Activated CD8-positive, alpha-beta T cell treated with anti-CD3 and anti-CD28 coated beads for 36 hours (primary cell): ENCODE results near the gene ALAS1. TPM values are rescaled to one million over a fixed set of nuclear protein-coding genes. Genes with fewer than 3 reads are reported as not detected.

Experiments used
- ATAC-seq: fragments of 200-7000 bp; cut with Tn5 transposase; one replicate; pipeline ENCODE4 v1.10.0; 2021; ENCODE audit warnings: mild to moderate bottlenecking, moderate library complexity
- CTCF ChIA-PET: fragments of 350-600 bp; sonication (Branson Sonifier 250); formaldehyde crosslinking; loops from one replicate; lab custom pipeline; 2021; ENCODE audit warnings: antibody characterized with exemption; lab: Charles Lee
- POLR2A ChIA-PET: fragments of 350-600 bp; sonication (Branson Sonifier 250); formaldehyde crosslinking; loops from one replicate; lab custom pipeline; 2021; ENCODE audit warnings: antibody characterized with exemption; lab: Charles Lee
- DNase-seq: peaks from one replicate; pipeline ENCODE4 v3.0.0-alpha.2; 2020
- H3K27ac Mint-ChIP-seq: one replicate; pipeline ENCODE4 v1.8.0; 2021; ENCODE audit warnings: mild to moderate bottlenecking, mixed read lengths
- H3K27me3 Mint-ChIP-seq: one replicate; pipeline ENCODE4 v1.8.0; 2021; ENCODE audit warnings: mixed read lengths
- H3K36me3 Mint-ChIP-seq: one replicate; pipeline ENCODE4 v1.8.0; 2021; ENCODE audit warnings: low read depth, mixed read lengths
- H3K4me1 Mint-ChIP-seq: one replicate; pipeline ENCODE4 v1.8.0; 2021; ENCODE audit warnings: low read depth, mixed read lengths
- H3K4me3 Mint-ChIP-seq: one replicate; pipeline ENCODE4 v1.8.0; 2021; ENCODE audit warnings: mild to moderate bottlenecking, moderate library complexity, mixed read lengths
- H3K9me3 Mint-ChIP-seq: one replicate; pipeline ENCODE4 v1.8.0; 2021; ENCODE audit warnings: mixed read lengths
- CTCF ChIP-seq: fragments of 200-600 bp; IDR thresholded peaks from one replicate; pipeline ENCODE4 v1.8.0; 2022; ENCODE audit warnings: antibody characterized with exemption, mild to moderate bottlenecking
- intact Hi-C: fragments of 100-400 bp; cut with micrococcal nuclease; formaldehyde crosslinking; loops from one replicate; pipeline ENCODE4 v1.10.0; 2022
- total RNA-seq, 2 experiments: library from RNA; stranded (reverse); gene quantifications; one replicate each; pipeline ENCODE4 v1.2.3, GENCODE V29; 2021

The ALAS1 gene
- total RNA-seq, 2 experiments from 2014 or later, result 54.3 to 54.6 TPM

DNA sequence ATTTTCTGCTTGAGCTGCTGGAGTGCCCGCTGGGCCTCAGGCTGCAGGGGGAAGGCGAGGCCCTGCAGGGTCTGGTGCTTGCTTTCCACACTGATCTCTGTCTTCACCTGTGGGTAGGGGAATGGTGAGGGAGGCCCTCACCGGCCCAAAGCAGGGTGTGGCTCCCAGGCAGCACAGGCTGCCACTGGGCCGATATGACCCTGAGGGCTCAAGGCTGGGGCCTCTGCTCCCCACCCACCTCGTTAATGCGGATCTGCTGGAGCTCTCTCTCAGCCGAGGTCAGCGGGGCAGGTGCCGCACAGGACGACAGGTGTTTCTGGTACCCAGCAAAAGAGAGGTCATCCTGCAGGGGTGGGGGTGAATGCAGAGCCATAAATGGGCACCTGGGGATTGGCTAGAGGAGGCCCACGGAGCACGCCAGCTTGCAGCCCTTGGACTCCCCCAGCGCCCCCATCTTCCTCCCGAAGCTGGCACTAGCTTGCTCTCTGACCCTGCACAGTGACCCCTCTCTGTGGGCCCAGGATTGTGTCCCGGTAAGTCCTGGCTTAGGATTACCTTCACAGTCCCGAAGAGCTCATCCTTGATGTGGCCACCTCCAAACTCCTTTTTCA lies 33.0 kb downstream of the ALAS1 start:
- Mint-ChIP-seq H3K36me3 (peaks cover 41% of the 10 kb centered on the region), H3K27me3 (no peaks in the 10 kb centered on the region), H3K4me1 (peaks cover 63% of the 10 kb centered on the region), H3K4me3 (no peak overlapping the region), H3K9me3 (no peaks in the 10 kb centered on the region), H3K27ac (peak overlapping the region; percentile 82)
- POLR2A ChIA-PET, result interaction anchor here (0.6 to 33.3 kb wide), 14 partner anchors 8 to 121 kb away, joined by 3 to 949 read pairs (median 3); partner anchors contain the start of genes GLYCTK and WDR82
- no peak for TF ChIP-seq CTCF
- ATAC-seq (no peak), DNase-seq (no peak)
- intact Hi-C loops, result no loop called here
- CTCF ChIA-PET, result interaction anchor here (0.5 to 10.8 kb wide), 27 partner anchors 10 to 322 kb away, joined by 3 to 198 read pairs (median 4); partner anchors contain the start of genes GLYCTK, TLR9 and WDR82

- DNase-seq (peak; percentile 89), ATAC-seq (peak; percentile 82)
- intact Hi-C loops, result no loop called here
- Mint-ChIP-seq H3K27me3 (no peaks in the 10 kb centered on the region), H3K36me3 (peaks cover 44% of the 10 kb centered on the region), H3K9me3 (no peaks in the 10 kb centered on the region), H3K4me3 (no peak overlapping the region), H3K4me1 (peaks cover 62% of the 10 kb centered on the region), H3K27ac (peak overlapping the region; percentile 82)
- ChIA-PET POLR2A (interaction anchor here (0.8 to 33.3 kb wide), 14 partner anchors 9 to 120 kb away, joined by 3 to 949 read pairs (median 3); partner anchors contain the start of genes GLYCTK and WDR82), CTCF (interaction anchor here (0.5 to 10.8 kb wide), 38 partner anchors 9 to 321 kb away, joined by 3 to 198 read pairs (median 4); partner anchors contain the start of genes GLYCTK, TLR9 and WDR82)
- peak; percentile 96 for TF ChIP-seq CTCF
Measured at GRCh38 chr3:52231502-52232278, 33.7 kb downstream of the ALAS1 start.

DNA sequence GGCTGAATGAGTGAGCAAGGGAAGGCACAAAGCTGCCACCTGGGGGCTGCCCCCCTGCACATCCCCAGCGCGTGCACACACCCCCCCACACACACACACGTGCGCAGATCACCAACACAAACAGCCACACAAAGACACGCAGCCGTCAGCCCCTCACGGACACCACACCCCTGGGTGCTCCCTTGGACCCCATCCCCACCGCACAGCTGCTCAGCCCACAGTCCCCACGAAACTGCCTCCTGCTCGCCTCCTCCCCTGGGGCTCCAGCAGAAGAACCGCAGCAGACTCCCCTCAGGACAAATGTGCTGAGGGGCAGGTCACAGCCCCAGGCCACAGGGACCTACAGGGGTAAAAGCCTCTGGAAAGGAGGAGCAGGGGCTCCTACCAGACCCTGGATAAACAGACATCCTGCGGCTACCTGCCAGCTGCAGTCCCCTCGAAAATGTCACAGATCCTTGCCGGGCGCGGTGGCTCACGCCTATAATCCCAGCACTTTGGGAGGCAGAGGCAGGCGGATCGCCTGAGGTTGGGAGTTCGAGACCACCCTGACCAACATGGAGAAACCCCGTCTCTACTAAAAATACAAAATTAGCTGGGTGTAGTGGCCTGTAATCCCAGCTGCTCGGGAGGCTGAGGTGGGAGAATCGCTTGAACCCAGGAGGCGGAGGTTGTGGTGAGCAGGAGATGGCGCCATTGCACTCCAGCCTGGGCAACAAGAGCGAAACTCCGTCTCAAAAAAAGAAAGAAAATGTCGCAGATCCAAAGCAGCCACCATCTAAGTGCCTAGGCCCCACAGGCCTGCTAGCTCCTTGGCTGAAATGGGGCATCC lies 34.5 kb downstream of the ALAS1 start:
- TF ChIP-seq CTCF, result peak; percentile 24
- intact Hi-C loops, result no loop called here
- ChIA-PET CTCF (interaction anchor here (0.6 to 10.8 kb wide), 30 partner anchors 8 to 251 kb away, joined by 3 to 198 read pairs (median 5); partner anchors contain the start of genes GLYCTK, TLR9 and WDR82), POLR2A (interaction anchor here (1.1 to 33.3 kb wide), 6 partner anchors 9 to 107 kb away, joined by 3 to 949 read pairs (median 4); partner anchors contain the start of genes GLYCTK and WDR82)
- Mint-ChIP-seq H3K9me3 (no peaks in the 10 kb centered on the region), H3K4me1 (peaks cover 62% of the 10 kb centered on the region), H3K27ac (peak overlapping the region; percentile 79), H3K36me3 (peaks cover 44% of the 10 kb centered on the region), H3K27me3 (no peaks in the 10 kb centered on the region), H3K4me3 (peak overlapping the region; percentile 8)
- ATAC-seq, result peak; percentile 21
- peak; percentile 62 for DNase-seq

DNA sequence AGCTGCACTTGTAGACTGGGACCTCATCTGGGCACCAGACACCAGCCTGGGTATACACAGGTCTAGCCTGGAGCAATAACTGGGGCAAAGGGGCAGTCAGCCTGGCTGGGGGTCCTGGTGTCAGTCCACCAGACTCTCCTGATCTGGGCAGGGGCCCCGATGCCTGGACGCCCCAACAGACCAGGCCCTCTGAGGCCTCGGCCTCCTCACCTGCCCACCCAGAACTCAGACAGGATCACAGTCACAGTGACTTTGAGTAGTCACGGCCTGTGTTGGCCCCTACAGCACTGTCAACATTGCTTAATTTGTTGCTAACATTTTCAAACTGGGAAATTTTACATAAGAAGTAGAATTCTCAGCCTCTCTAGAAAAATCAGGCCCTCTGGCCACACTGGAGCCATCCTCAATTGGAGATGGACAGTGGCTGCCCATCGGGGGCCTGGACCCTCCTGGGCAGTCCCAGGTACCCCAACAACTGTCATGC lies 35.2 kb downstream of the ALAS1 start:
- Mint-ChIP-seq H3K4me3 (no peak overlapping the region), H3K27ac (peak overlapping the region; percentile 79), H3K36me3 (peaks cover 44% of the 10 kb centered on the region), H3K27me3 (no peaks in the 10 kb centered on the region), H3K9me3 (no peaks in the 10 kb centered on the region), H3K4me1 (peaks cover 59% of the 10 kb centered on the region)
- no peak for TF ChIP-seq CTCF
- POLR2A ChIA-PET, result interaction anchor here (1.1 to 33.3 kb wide), 3 partner anchors 8 to 44 kb away, joined by 3 to 949 read pairs (median 4); partner anchors contain the start of genes GLYCTK and WDR82
- CTCF ChIA-PET, result interaction anchor here (0.6 to 10.8 kb wide), 16 partner anchors 7 to 251 kb away, joined by 3 to 198 read pairs (median 12); partner anchors contain the start of genes GLYCTK, TLR9 and WDR82
- intact Hi-C loops, result no loop called here
- DNase-seq (no peak), ATAC-seq (no peak)
